HG03565 (cell line): Measurements from ENCODE around the gene ADI1.
"Not testable (repeated sequence)": the region's sequence is repeated elsewhere in the genome, so short reads cannot be mapped to it uniquely, and the experiment has no call there.

ENCODE experiments used
- ATAC-seq: cut with Tn5 transposase; IDR thresholded peaks from one replicate; pipeline ENCODE4 v1.9.1; 2021; ENCODE audit warnings: mild to moderate bottlenecking, moderate library complexity; ENCODE audit not compliant: unreplicated experiment

The ADI1 gene

GRCh38 chr2:3494984-3495666 lies 24.2 kb downstream of the ADI1 start:
- no peak for ATAC-seq

GRCh38 chr2:3493615-3494007 lies 25.7 kb downstream of the ADI1 start:
- no peak for ATAC-seq

GRCh38 chr2:3492951-3493614 lies 26.2 kb downstream of the ADI1 start:
- no peak for ATAC-seq

GRCh38 chr2:3492475-3492787 lies 26.9 kb downstream of the ADI1 start:
- not testable (repeated sequence) for ATAC-seq

- ATAC-seq: no peak
These were observed 27.4 kb downstream of the ADI1 start for GRCh38 chr2:3491716-3492474.

- no peak for ATAC-seq
These were observed 28.0 kb downstream of the ADI1 start for GRCh38 chr2:3491306-3491705.

GRCh38 chr2:3490191-3491170 lies 28.9 kb downstream of the ADI1 start:
- ATAC-seq: no peak

- no peak for ATAC-seq
These were observed 29.6 kb downstream of the ADI1 start for GRCh38 chr2:3489764-3490115.

GRCh38 chr2:3488855-3489763 lies 30.2 kb downstream of the ADI1 start:
- ATAC-seq: no peak

GRCh38 chr2:3488061-3488531 lies 31.2 kb downstream of the ADI1 start:
- no peak for ATAC-seq

GRCh38 chr2:3487432-3487831 lies 31.9 kb downstream of the ADI1 start:
- ATAC-seq: no peak

GRCh38 chr2:3487028-3487425 lies 32.3 kb downstream of the ADI1 start:
- ATAC-seq: no peak

GRCh38 chr2:3486047-3487027 lies 33.0 kb downstream of the ADI1 start:
- ATAC-seq: no peak

GRCh38 chr2:3485166-3485565 lies 34.2 kb downstream of the ADI1 start:
- ATAC-seq: no peak

GRCh38 chr2:3483986-3484960 lies 35.1 kb downstream of the ADI1 start:
- ATAC-seq: no peak

- ATAC-seq: no peak
These were observed 35.9 kb downstream of the ADI1 start for GRCh38 chr2:3483227-3483985.

GRCh38 chr2:3482363-3482821 lies 36.9 kb downstream of the ADI1 start:
- no peak for ATAC-seq
